ENCODE data around the gene SLC15A4.

GRCh38 chr12:128817111-128818015 is 6.4 kb downstream of the SLC15A4 start:
- TF ChIP-seq GATA2 (CRISPR knock-in tag; IDR thresholded peaks at IDR 0.05), result no peak
- no peak for TF ChIP-seq CTCF (IDR thresholded peaks at IDR 0.05)
- no peak for TF ChIP-seq YY1 (IDR thresholded peaks at IDR 0.05; ENCODE audit: low read depth)

Data from SK-N-SH (cell line).